IPS-11a (cell line): Measurements from ENCODE around the gene KRT72.

Source experiments
- H3K4me3 ChIP-seq: one replicate; pipeline ENCODE4 v1.5.1; 2013; ENCODE audit warnings: low read depth, low read length, control low read depth

The KRT72 gene

GRCh38 chr12:52600941-52601481 lies at the start of gene KRT72:
Gene KRT72 (minus strand): TSS chr12:52601463. CDS start chr12:52601452, 11 bp downstream.
- H3K4me3 ChIP-seq = no peak within 1 kb of the TSS

DNA sequence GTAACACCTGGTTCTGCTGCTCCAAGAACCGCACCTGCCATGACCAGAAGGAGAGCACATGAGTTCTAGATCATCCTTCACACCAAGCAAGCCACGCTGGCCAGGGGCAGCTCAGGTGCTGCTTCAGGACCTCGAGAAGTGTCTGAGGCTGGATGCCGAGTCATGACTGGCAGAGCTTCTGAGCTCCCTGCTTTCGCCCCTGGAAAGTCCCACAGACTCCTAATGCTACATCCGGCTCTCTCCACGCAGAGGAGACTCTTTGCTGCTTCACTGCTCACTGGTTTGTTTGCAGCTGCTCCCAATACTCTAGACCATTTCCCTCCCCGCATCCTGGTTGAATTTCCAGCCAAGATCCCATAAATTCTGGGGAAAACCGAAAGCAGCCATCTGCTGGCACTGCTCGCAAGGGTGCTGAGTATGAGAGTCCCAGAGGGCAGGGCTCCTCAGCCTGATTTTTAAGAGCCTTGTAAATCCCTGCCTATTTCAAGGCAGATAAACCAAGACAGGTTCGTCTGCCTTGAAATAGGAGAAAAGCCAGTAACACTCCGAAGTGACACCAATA lies 49.3 kb upstream of the KRT72 start:
- H3K4me3 ChIP-seq = no peak overlapping the region

GRCh38 chr12:52649066-52649465 lies 47.8 kb upstream of the KRT72 start:
- H3K4me3 ChIP-seq = no peak overlapping the region

GRCh38 chr12:52648012-52648550 lies 46.8 kb upstream of the KRT72 start:
- no peak overlapping the region for H3K4me3 ChIP-seq

- H3K4me3 ChIP-seq = no peak overlapping the region
Measured at GRCh38 chr12:52647601-52648000, 46.3 kb upstream of the KRT72 start.

GRCh38 chr12:52646613-52647012 lies 45.4 kb upstream of the KRT72 start:
- no peak overlapping the region for H3K4me3 ChIP-seq

GRCh38 chr12:52645982-52646381 lies 44.7 kb upstream of the KRT72 start:
- H3K4me3 ChIP-seq = no peak overlapping the region

- H3K4me3 ChIP-seq = no peak overlapping the region
Measured at GRCh38 chr12:52645120-52645761, 44.0 kb upstream of the KRT72 start.

- H3K4me3 ChIP-seq = no peak overlapping the region
Measured at GRCh38 chr12:52644078-52644415, 42.8 kb upstream of the KRT72 start.

- H3K4me3 ChIP-seq = no peak overlapping the region
Measured at GRCh38 chr12:52643233-52644077, 42.2 kb upstream of the KRT72 start.

DNA sequence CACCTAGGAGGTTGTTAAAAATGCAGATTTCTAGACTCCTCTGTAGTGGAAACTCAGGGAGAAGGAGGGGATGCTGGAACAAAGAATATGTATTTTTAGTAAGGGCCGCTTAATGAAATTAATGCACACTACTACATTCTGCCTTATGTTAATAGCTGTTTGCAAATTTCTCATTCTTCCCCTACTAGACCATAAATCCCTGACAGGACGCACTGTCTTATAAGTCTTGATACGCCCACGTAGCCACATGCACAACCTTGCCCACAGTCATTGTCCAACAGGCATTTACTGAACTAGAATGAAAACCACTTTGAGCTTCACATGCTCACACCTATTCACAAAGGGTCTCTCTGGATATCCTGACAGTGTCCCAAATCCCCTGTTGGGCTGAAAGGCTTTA lies 40.2 kb upstream of the KRT72 start:
- H3K4me3 ChIP-seq = no peak overlapping the region

DNA sequence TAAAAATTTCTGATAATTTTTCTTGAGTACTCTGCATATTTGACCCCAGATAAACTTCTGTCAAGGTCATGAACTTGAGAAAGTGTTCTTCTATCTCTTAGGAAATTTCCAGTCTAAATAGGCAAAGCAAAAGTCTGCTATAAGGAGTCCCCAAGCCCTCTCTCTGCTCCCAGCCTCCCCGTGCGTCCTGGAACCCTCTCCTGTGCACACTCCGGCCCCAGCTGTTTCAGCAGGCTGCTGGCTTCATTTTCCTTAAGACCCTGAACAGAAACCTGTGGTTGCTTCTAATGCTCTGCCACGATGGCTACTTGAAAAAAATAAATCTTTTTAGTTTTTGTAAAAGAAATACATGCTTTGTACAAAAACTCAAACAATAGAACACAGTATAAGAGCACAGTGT lies 36.0 kb upstream of the KRT72 start:
- no peak overlapping the region for H3K4me3 ChIP-seq

- no peak overlapping the region for H3K4me3 ChIP-seq
Measured at GRCh38 chr12:52636592-52637258, 35.5 kb upstream of the KRT72 start.

DNA sequence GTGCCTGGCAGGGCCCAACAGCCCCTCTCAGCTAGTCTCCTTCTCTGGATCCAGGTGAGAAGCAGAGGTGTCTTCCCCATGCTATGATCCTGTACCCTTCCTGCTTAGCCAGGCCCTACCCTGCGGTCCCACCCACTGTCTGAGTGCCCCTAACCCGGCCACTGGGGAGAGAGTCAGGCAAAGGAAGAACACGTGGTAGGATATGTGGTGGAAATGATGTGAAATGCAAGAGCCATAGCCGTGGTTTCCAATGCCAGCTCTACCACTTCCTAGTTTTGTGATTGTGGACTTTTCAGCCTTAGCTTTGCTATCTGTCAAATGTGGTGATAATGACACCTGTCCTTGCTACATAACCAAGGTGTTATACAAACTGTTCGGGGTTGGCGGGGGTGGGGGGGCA lies 34.9 kb upstream of the KRT72 start:
- H3K4me3 ChIP-seq = no peak overlapping the region

GRCh38 chr12:52634266-52635056 lies 33.2 kb upstream of the KRT72 start:
- H3K4me3 ChIP-seq = no peak overlapping the region

DNA sequence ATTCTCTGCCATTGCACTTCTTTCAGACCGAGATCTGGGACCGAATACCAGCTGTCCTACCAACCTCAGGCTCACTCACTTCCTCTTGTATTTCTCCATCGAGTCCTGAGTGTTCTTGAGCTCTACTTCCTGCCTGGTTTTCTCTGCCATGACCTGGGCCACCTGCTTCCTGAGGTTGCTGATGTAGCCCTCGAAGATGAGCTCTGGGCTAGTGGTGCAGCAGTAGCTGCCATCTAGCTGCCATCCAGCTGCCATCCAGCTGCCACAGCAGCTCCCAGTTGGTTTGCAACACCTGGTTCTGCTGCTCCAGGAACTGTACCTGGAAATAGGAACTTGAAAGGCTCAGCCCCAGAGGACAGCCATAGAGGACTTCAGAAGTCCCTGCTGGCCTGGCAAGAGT lies 32.1 kb upstream of the KRT72 start:
- no peak overlapping the region for H3K4me3 ChIP-seq

DNA sequence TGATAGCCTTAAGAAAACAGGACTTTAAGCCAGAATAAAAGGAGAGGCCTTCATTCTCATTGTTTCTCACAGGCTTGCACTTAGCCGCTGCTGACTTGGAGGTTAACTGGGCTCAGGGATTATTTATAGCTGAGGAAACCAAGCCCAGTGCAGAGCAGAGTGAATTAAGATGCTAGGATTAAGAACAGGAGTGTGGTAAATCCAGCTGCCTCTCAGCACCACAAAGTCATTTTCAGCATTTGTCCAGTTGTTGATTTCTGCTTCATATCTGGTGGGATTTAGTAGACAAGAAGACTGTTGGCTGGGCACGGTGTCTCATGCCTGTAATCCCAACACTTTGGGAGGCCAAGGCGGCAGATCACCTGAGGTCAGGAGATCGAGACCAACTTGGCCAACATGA lies 31.4 kb upstream of the KRT72 start:
- H3K4me3 ChIP-seq = no peak overlapping the region

DNA sequence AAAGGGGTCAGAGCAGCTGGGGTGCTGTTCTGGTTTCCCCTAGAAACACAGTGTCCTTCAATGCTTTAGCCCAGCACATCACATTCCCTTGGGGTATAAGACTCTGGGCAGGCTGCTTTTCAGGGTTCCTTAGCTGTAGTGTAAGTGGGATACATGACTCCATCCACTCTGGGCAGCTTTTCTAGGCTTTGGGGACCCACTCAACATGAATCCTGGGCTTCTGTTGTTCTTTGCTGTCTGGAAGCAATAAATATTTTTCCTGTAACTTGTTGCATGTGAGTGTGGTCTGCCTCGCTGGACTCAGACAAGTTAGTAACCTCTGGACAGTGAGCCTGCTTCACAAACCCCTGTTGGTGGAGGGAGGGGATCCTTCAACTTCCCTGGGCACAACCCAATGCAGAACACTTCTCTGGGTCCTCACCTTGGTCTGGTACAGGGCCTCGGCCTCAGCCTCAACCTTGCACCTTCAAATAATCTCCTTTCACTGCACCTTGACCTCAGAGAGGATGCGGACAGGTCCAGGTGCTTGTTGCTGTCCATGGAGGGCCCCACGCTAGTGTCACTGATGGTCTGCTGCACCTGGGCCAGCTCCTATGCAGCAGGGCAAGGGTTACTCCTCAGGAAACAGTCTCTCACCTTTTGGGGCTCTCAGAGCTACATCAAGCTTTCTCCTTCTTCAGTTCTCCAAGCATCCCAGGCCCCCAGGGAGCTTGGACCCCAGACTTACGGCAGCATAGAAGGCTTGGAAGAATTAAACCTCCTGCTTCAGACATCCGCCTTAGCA lies 30.6 kb upstream of the KRT72 start:
- H3K4me3 ChIP-seq = no peak overlapping the region

GRCh38 chr12:52631264-52631663 lies 30.0 kb upstream of the KRT72 start:
- no peak overlapping the region for H3K4me3 ChIP-seq
